Prostate gland (tissue), 2 donors: Measurements from ENCODE around the gene SLC16A8.

Experiments
- POLR2A ChIP-seq: fragments of 450-650 bp; IDR thresholded peaks from one replicate; pipeline ENCODE4 v1.6.1; 2016; ENCODE audit warnings: antibody characterized with exemption, mild to moderate bottlenecking
- TF ChIP-seq, protein P1 (sequence below), 4 experiments: fragments of 200-600 bp in 2 of 4; fragments of 450-650 bp in 2 of 4; sonication (generic) in 2 of 4; IDR thresholded peaks; 1 replicate in 3 of 4; 2 replicates in 1 of 4; pipeline ENCODE4 v1.5.1; 2016 to 2019; ENCODE audit warnings: antibody characterized with exemption in 4 of 4, mild to moderate bottlenecking in 2 of 4, moderate library complexity in 2 of 4

GRCh38 chr22:38065539-38065938 lies 18.4 kb downstream of the SLC16A8 start:
- no peak for TF ChIP-seq POLR2A
- TF ChIP-seq, protein P1, sequence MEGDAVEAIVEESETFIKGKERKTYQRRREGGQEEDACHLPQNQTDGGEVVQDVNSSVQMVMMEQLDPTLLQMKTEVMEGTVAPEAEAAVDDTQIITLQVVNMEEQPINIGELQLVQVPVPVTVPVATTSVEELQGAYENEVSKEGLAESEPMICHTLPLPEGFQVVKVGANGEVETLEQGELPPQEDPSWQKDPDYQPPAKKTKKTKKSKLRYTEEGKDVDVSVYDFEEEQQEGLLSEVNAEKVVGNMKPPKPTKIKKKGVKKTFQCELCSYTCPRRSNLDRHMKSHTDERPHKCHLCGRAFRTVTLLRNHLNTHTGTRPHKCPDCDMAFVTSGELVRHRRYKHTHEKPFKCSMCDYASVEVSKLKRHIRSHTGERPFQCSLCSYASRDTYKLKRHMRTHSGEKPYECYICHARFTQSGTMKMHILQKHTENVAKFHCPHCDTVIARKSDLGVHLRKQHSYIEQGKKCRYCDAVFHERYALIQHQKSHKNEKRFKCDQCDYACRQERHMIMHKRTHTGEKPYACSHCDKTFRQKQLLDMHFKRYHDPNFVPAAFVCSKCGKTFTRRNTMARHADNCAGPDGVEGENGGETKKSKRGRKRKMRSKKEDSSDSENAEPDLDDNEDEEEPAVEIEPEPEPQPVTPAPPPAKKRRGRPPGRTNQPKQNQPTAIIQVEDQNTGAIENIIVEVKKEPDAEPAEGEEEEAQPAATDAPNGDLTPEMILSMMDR (IDR thresholded peaks at IDR 0.05): no peak
